ENCODE measurements around the gene URB1.
"Not testable (repeated sequence)": the region's sequence is repeated elsewhere in the genome, so short reads cannot be mapped to it uniquely, and the experiment has no call there.

URB1 gene

DNA sequence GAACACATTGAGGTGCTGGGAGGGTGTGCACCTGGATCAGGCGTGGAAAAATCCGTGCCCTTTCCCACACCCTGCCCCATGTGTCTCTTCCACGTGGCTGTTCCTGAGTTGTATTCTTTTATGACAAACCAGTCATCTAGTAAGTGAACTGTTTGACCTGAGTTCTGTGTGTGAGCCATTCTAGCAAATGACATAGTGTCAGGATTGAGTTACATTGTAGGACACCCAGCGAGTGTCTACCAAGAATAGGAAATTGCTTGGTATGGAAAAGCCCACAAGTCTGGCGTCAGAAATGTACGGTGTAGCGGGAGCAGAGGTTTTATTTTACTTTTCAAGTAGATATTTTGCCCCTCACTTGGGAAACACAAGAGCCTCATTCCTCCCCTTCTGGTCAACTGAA, 95.4 kb downstream of the URB1 start:
- H3K27me3 ChIP-seq (ENCODE audit: insufficient read depth, low read length) = no peaks in the 10 kb centered on the region
- no peak overlapping the region for H2AFZ ChIP-seq (ENCODE audit: low read depth, low read length)
- H3K4me3 ChIP-seq (ENCODE audit: low read length) = no peak overlapping the region
- H3K36me3 ChIP-seq (ENCODE audit: insufficient read depth, low read length) = no peaks in the 10 kb centered on the region
- H3K4me1 ChIP-seq (ENCODE audit: insufficient read depth, low read length) = no peaks in the 10 kb centered on the region
- H3K9me3 ChIP-seq (ENCODE audit: low read length) = no peaks in the 10 kb centered on the region

DNA sequence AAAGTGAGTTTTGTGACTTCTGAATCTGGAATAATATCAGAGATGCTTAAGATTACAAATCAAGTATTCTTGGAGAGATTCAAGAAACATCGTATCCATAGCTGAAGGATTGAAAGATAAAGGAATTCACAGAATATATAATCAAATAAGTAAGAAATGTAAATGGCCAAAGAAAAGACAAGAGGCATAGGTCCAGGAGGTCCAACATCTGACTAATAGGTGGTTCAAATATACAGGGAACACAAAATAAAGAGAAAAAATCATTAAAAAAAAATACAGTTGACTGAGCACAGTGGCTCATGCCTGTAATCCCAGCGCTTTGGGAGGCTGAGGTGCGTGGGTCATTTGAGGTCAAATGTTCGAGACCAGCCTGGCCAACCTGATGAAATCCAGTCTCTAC, 107.3 kb downstream of the URB1 start:
- Histone ChIP-seq H3K27me3 (ENCODE audit: insufficient read depth, low read length) (no peaks in the 10 kb centered on the region), H3K36me3 (ENCODE audit: insufficient read depth, low read length) (no peaks in the 10 kb centered on the region), H3K4me3 (ENCODE audit: low read length) (no peak overlapping the region), H2AFZ (ENCODE audit: low read depth, low read length) (no peak overlapping the region), H3K9me3 (ENCODE audit: low read length) (no peaks in the 10 kb centered on the region), H3K4me1 (ENCODE audit: insufficient read depth, low read length) (no peaks in the 10 kb centered on the region)

DNA sequence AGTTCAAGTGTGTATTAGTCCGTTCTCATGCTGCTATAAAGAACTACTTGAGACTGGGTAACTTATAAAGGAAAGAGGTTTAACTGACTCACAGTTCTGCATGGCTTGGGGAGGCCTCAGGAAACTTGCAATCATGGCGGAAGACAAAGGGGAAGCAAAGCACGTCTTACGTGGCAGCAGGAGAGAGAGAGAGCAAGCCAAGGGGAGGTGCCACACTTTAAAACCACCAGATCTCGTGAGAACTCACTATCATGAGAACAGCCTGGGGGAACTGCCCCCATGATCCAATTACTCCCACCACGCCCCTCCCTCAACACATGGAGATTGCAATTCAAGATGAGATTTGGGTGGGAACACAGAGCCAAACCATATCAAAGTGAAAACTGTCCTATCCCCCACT, 109.8 kb downstream of the URB1 start:
- H2AFZ ChIP-seq (ENCODE audit: low read depth, low read length) = no peak overlapping the region
- no peaks in the 10 kb centered on the region for H3K36me3 ChIP-seq (ENCODE audit: insufficient read depth, low read length)
- H3K9me3 ChIP-seq (ENCODE audit: low read length) = no peaks in the 10 kb centered on the region
- H3K27me3 ChIP-seq (ENCODE audit: insufficient read depth, low read length) = no peaks in the 10 kb centered on the region
- H3K4me3 ChIP-seq (ENCODE audit: low read length) = no peak overlapping the region
- peaks cover 7% of the 10 kb centered on the region for H3K4me1 ChIP-seq (ENCODE audit: insufficient read depth, low read length)

DNA sequence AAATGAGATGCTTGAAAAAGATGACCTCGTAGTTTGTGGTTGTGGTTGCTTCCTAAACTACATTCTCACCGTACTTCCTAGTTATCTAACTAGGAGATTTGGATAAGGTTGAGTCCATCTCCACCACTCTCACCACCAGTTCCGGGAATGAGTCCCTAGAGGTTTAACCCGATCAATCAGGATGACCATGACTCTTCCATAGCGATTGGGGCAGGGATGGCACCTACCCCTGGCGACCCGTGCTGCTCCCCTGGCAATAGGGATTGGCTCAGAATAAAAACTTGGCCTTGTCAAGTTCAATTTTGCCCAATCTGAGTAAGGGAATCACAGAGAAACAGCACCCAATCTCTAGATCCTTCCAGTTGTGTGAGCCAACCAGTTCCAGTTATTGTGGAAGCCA, 111.3 kb downstream of the URB1 start:
- Histone ChIP-seq H3K4me3 (ENCODE audit: low read length) (no peak overlapping the region), H3K27me3 (ENCODE audit: insufficient read depth, low read length) (no peaks in the 10 kb centered on the region), H3K9me3 (ENCODE audit: low read length) (no peaks in the 10 kb centered on the region), H2AFZ (ENCODE audit: low read depth, low read length) (no peak overlapping the region), H3K4me1 (ENCODE audit: insufficient read depth, low read length) (peaks cover 14% of the 10 kb centered on the region), H3K36me3 (ENCODE audit: insufficient read depth, low read length) (no peaks in the 10 kb centered on the region)

DNA sequence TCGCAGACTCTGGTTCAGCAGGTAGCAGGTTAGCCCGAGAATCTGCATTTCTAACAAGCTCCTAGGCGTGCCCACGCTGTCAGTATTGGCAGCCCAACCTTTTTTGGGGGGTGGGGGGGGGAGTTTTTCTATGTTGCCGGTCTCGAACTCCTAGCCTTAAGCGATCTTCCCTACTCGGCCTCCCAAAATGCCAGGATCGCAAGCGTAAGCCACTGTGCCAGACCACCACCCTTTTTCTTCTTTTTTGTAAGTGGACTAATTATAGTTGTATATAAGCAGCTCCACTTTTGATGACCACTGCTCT, 113.5 kb downstream of the URB1 start:
- Histone ChIP-seq H3K36me3 (ENCODE audit: insufficient read depth, low read length) (peaks cover 9% of the 10 kb centered on the region), H3K4me3 (ENCODE audit: low read length) (peak overlapping the region; percentile 93), H3K9me3 (ENCODE audit: low read length) (no peaks in the 10 kb centered on the region), H3K27me3 (ENCODE audit: insufficient read depth, low read length) (no peaks in the 10 kb centered on the region), H2AFZ (ENCODE audit: low read depth, low read length) (peak overlapping the region; percentile 88), H3K4me1 (ENCODE audit: insufficient read depth, low read length) (peaks cover 14% of the 10 kb centered on the region)

DNA sequence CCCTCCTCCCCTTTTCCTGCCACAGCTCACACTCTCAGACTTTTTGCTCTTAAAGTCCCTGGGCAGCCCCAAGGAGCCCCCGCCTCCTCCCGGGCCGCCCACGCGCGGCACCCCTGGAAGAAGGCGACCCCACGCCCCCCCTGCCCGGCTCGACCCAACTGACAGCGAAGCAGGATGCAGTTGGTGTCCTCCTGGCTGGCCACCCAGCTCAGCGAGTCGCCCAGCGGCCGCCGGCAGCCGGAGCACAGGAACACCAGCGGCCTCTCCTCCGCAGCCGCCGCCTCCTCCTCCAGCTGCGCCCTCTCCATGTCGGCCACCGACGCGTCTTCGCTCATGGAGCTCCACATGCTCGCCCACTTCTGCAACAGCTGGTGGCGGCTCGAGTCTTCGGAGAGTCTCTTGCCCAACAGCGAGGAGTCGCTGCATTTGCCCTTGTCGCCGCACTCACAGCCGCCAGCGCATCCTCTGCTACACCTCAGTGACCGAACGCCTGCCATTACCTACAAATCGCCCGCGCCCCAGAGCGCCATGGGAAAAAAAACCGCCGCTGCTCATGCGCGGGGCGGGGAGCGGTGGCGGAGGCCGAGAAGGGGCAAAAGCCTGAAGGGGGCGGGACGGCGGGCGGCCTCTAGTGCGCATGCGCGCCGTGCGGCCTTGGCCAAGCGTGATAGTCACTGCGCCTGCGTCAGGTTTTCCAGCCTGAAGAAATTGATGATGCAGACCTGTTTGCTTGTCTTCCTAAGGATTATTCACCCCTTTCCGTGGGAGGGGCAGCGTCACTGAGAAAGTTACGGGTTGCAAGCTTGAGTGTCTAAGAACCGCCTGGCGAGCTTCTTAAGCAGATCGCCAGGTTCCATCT, 114.1 kb downstream of the URB1 start, which contains the start of gene MIS18A:
MIS18A (minus strand) TSS at position 532 of the 859 bp plus-strand sequence; CDS start at position 497, 35 bp downstream.
- H3K9me3 ChIP-seq (ENCODE audit: low read length) = no peaks in the 10 kb centered on the region
- H3K4me3 ChIP-seq (ENCODE audit: low read length) = peak within 1 kb of the TSS; percentile 93
- peaks cover 12% of the 10 kb centered on the region for H3K36me3 ChIP-seq (ENCODE audit: insufficient read depth, low read length)
- H3K4me1 ChIP-seq (ENCODE audit: insufficient read depth, low read length) = peaks cover 14% of the 10 kb centered on the region
- H2AFZ ChIP-seq (ENCODE audit: low read depth, low read length) = peak within 1 kb of the TSS; percentile 88
- no peaks in the 10 kb centered on the region for H3K27me3 ChIP-seq (ENCODE audit: insufficient read depth, low read length)

DNA sequence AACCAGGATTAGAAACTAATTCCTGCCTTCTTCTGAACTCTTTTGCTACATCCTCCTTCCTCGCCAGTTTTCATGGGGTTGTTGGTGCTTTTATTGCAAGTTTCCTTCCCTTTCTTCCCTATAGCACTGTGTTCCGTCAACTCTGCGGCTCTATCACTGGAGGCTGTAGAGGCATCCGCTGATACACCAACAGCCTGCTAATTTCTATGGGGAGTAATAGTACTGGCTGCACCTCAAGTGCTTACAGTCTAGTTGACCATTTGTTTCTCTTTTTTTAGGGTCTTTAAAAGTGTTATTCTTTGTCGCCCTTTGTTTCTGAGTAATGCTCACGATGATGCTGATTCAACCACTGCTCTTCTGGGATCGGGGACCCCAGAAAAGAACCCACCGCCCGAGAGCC, 114.7 kb downstream of the URB1 start:
- Histone ChIP-seq H3K4me1 (ENCODE audit: insufficient read depth, low read length) (peaks cover 14% of the 10 kb centered on the region), H3K36me3 (ENCODE audit: insufficient read depth, low read length) (peaks cover 18% of the 10 kb centered on the region), H2AFZ (ENCODE audit: low read depth, low read length) (peak overlapping the region; percentile 88)

DNA sequence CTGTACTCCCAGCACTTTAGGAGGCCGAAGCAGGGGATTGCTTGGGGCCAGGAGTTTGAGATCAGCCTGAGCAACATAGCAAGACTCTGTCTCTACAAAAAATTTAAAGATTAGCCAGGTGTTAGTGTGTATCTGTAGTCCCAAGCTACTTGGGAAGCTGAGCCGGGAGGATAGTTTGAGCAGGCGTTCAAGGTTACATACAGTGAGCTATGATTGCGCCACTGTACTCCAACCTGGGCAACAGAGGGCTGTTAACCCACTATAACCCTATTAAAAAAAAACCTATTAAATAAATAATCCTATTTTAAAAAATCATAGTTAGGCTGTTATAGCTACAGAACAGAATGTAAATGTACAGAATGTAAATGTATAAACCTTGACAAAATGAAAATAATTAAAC, 116.1 kb downstream of the URB1 start:
- no peaks in the 10 kb centered on the region for H3K9me3 ChIP-seq (ENCODE audit: low read length)
- no peak overlapping the region for H3K4me3 ChIP-seq (ENCODE audit: low read length)
- no peaks in the 10 kb centered on the region for H3K27me3 ChIP-seq (ENCODE audit: insufficient read depth, low read length)
- H2AFZ ChIP-seq (ENCODE audit: low read depth, low read length) = no peak overlapping the region
- peaks cover 14% of the 10 kb centered on the region for H3K4me1 ChIP-seq (ENCODE audit: insufficient read depth, low read length)
- H3K36me3 ChIP-seq (ENCODE audit: insufficient read depth, low read length) = peaks cover 27% of the 10 kb centered on the region

More for the DNA sequence above, 114.7 kb downstream of the URB1 start:
- Histone ChIP-seq H3K27me3 (ENCODE audit: insufficient read depth, low read length) (no peaks in the 10 kb centered on the region), H3K9me3 (ENCODE audit: low read length) (no peaks in the 10 kb centered on the region), H3K4me3 (ENCODE audit: low read length) (peak overlapping the region; percentile 93)

DNA sequence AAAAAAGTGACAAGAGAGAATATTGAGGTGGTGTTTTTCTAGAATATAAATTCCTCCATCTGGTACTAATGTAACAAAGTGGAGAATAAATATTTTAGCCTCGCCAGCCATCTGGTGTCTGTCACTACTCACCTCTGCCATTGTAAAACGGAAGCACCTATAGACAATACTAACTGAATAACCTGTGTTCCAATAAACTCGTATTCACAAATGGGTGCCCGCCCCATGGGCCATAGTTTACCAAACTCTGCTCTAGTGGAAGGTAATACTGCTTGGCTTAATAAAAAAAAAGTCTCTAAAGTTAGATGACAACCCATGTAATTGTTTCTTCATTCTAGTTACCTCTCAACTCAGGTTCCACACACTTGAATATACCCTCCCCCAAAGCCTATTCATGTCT, 122.1 kb downstream of the URB1 start:
- no peaks in the 10 kb centered on the region for H3K4me1 ChIP-seq (ENCODE audit: insufficient read depth, low read length)
- H2AFZ ChIP-seq (ENCODE audit: low read depth, low read length) = no peak overlapping the region
- no peaks in the 10 kb centered on the region for H3K9me3 ChIP-seq (ENCODE audit: low read length)
- peaks cover 55% of the 10 kb centered on the region for H3K36me3 ChIP-seq (ENCODE audit: insufficient read depth, low read length)
- no peaks in the 10 kb centered on the region for H3K27me3 ChIP-seq (ENCODE audit: insufficient read depth, low read length)
- H3K4me3 ChIP-seq (ENCODE audit: low read length) = no peak overlapping the region

DNA sequence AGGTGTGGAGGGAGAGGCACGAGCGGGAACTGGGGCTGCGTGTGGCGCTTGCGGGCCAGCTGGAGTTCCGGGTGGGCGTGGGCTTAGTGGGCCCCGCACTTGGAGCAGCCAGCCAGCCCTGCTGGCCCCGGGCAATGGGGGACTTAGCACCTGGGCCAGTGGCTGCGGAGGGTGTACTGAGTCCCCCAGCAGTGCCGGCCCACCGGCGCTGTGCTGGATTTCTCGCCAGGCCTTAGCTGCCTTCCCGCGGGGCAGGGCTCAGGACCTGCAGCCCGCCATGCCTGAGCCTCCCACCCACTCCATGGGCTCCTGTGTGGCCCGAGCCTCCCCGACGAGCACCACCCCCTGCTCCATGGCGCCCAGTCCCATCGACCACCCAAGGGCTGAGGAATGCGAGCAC, 127.5 kb downstream of the URB1 start:
- H3K4me1 ChIP-seq (ENCODE audit: insufficient read depth, low read length); H2AFZ ChIP-seq (ENCODE audit: low read depth, low read length); H3K4me3 ChIP-seq (ENCODE audit: low read length); H3K9me3 ChIP-seq (ENCODE audit: low read length); H3K27me3 ChIP-seq (ENCODE audit: insufficient read depth, low read length): not testable (repeated sequence)
- H3K36me3 ChIP-seq (ENCODE audit: insufficient read depth, low read length) = peaks cover 28% of the 10 kb centered on the region

DNA sequence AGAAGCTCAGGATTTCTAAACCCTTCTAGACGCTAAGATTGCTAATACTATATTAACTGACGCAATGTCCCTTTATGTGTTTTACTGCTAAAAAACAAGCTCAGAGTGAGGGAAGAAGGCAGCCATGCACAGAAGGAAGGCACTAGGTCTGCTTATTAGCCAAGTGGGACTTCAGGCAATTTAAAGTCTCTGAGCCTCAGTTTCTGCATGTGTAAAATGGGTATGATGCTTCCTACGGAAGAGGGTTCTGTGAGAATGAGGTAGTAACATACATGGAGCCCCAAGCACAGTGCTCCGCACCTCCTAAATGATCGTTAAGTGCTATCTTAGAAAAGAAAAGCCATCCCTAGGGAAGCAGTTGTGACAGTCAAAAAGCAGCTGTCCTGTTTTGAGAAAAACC, 130.9 kb downstream of the URB1 start:
- peaks cover 3% of the 10 kb centered on the region for H3K36me3 ChIP-seq (ENCODE audit: insufficient read depth, low read length)
- H3K27me3 ChIP-seq (ENCODE audit: insufficient read depth, low read length) = no peaks in the 10 kb centered on the region

More for the DNA sequence above, 130.9 kb downstream of the URB1 start:
- Histone ChIP-seq H3K4me1 (ENCODE audit: insufficient read depth, low read length) (peaks cover 12% of the 10 kb centered on the region), H3K4me3 (ENCODE audit: low read length) (no peak overlapping the region), H3K9me3 (ENCODE audit: low read length) (no peaks in the 10 kb centered on the region), H2AFZ (ENCODE audit: low read depth, low read length) (no peak overlapping the region)
